Measurements from ENCODE around the gene ASCC3. TPM values are rescaled to one million over a fixed set of nuclear protein-coding genes. Genes with fewer than 3 reads are reported as not detected.

The ASCC3 gene
- total RNA-seq, 1 experiment from 2014 or later, result 40.5 TPM

DNA sequence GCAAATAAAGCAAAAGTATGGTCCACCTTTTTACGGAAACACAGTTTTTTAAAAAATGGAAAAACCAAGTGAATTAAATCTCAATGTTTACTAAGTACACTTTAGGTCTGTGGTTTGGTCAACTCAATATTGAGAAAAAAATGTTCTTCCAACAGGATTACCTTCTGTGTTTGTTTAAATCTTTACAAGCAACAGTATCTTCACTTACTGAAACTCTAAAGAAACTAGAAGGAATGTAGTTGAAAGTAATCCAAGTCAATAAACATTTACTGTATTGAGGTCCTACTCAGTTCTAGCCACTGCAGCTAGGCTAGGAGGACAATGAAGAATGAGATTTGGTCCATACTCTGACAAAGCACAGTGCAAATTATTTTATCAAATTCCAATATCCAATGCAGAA is 80.1 kb downstream of the ASCC3 start (continued):
- TF ChIP-seq ZNF274 (IDR thresholded peaks at IDR 0.05; ENCODE audit: low read depth, low read length), result no peak

DNA sequence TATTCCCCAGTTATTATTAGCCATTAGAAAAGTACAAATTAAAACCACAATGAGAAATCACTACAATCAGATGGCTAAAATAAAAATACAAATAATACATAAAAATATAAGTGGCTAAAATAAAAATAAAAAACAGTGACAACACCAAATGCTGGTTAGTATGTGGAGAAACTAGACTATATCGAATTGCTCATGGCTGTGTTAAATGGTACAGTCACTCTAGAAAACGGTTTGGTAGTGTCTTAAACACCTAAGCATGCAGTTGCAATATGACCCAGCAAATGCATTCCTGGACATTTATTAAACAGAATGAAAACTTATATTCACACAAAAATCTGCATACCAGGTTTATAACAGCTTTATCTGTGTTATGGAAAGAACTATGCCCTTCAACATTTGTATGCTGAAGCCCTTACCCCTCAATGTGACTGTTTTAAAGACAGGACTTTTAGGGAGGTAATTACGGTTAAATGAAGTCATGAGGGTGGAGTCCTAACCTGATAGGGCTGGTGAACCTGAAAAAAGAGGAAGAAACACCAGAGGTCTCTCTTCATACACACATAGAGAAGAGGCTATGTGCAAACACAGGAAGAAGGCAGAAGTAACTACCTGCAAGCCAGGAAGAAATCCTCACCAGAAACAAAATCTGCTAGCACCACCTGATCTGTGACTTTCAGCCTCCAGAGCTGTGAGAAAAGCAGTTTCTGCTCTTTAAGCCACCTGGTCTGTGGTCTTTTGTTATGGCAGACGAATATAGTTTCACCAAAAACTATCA is 84.9 kb downstream of the ASCC3 start:
- no peak overlapping the region for H2AFZ ChIP-seq (ENCODE audit: low read depth, low read length, poor library complexity, severe bottlenecking)
- no TSS peak for BruUV-seq (replicated peaks)
- ChIA-PET POLR2A (no interaction called here), RAD21 (ENCODE audit: low non-redundant PET in 1 of 2, low total read pairs in 2 of 2, uncharacterized antibody in 2 of 2, unreplicated experiment in 2 of 2) (no interaction called here), CTCF (no interaction called here)
- peaks cover 2% of the 10 kb centered on the region; the same call in 1 of the 2 replicates for H3K79me2 ChIP-seq (ENCODE audit: insufficient read depth, low read length)
- no peaks in the 10 kb centered on the region for H3K9me3 ChIP-seq (ENCODE audit: control insufficient read depth in 1 of 2, insufficient read depth in 1 of 2, low read depth in 1 of 2, low read length in 2 of 2)
- no peak overlapping the region for H3K27ac ChIP-seq (ENCODE audit: low read depth, low read length)
- H3K27me3 ChIP-seq (ENCODE audit: insufficient read depth, low read length), result no peaks in the 10 kb centered on the region
- ATAC-seq (no peak), DNase-seq (ENCODE audit: low read depth, low spot score) (no peak)
- no peak overlapping the region for H3K4me2 ChIP-seq (ENCODE audit: low read length)
- H3K4me1 ChIP-seq (ENCODE audit: control insufficient read depth in 1 of 2, insufficient read depth in 2 of 2, low read length in 2 of 2), result no peaks in the 10 kb centered on the region
- intact Hi-C loops (cut with micrococcal nuclease), result no loop called here
- H4K20me1 ChIP-seq (ENCODE audit: insufficient read depth), result no peaks in the 10 kb centered on the region
- H3K4me3 ChIP-seq (replicated peaks in 1 of 2; ENCODE audit: low read depth in 1 of 2, low read length in 2 of 2), result no peak overlapping the region
- peaks cover 0 to 2% of the 10 kb centered on the region in 2 experiments; a peak in 1 of 4 replicates for H3K36me3 ChIP-seq (ENCODE audit: control insufficient read depth in 1 of 2, insufficient read depth in 2 of 2, low read length in 2 of 2)
- TF ChIP-seq POLR2AphosphoS5 (IDR thresholded peaks at IDR 0.05; ENCODE audit: low read depth, low read length) (no peak), SRF (IDR thresholded peaks at IDR 0.05; ENCODE audit: low read depth) (no peak), ZNF274 (IDR thresholded peaks at IDR 0.05; ENCODE audit: low read depth, low read length) (no peak), SP1 (IDR thresholded peaks at IDR 0.05; ENCODE audit: low read depth) (no peak), EGR1 (IDR thresholded peaks at IDR 0.05; ENCODE audit: low read depth) (no peak), RAD21 (IDR thresholded peaks at IDR 0.05; ENCODE audit: low read depth) (no peak), CEBPB (IDR thresholded peaks at IDR 0.05; ENCODE audit: low read depth) (no peak), EZH2phosphoT487 (IDR thresholded peaks at IDR 0.05; ENCODE audit: borderline replicate concordance) (no peak), ZFX (IDR thresholded peaks at IDR 0.05) (no peak)
- TF ChIP-seq, protein P1, sequence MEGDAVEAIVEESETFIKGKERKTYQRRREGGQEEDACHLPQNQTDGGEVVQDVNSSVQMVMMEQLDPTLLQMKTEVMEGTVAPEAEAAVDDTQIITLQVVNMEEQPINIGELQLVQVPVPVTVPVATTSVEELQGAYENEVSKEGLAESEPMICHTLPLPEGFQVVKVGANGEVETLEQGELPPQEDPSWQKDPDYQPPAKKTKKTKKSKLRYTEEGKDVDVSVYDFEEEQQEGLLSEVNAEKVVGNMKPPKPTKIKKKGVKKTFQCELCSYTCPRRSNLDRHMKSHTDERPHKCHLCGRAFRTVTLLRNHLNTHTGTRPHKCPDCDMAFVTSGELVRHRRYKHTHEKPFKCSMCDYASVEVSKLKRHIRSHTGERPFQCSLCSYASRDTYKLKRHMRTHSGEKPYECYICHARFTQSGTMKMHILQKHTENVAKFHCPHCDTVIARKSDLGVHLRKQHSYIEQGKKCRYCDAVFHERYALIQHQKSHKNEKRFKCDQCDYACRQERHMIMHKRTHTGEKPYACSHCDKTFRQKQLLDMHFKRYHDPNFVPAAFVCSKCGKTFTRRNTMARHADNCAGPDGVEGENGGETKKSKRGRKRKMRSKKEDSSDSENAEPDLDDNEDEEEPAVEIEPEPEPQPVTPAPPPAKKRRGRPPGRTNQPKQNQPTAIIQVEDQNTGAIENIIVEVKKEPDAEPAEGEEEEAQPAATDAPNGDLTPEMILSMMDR (IDR thresholded peaks at IDR 0.05 in 2 of 3, conservative IDR thresholded peaks at IDR 0.05 in 1 of 3; ENCODE audit: borderline replicate concordance in 1 of 3, insufficient read depth in 1 of 3, low read depth in 2 of 3, low read length in 2 of 3), result no peak
- TF ChIP-seq, protein P2, sequence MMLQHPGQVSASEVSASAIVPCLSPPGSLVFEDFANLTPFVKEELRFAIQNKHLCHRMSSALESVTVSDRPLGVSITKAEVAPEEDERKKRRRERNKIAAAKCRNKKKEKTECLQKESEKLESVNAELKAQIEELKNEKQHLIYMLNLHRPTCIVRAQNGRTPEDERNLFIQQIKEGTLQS (IDR thresholded peaks at IDR 0.05), result no peak
- TF ChIP-seq, protein P3, sequence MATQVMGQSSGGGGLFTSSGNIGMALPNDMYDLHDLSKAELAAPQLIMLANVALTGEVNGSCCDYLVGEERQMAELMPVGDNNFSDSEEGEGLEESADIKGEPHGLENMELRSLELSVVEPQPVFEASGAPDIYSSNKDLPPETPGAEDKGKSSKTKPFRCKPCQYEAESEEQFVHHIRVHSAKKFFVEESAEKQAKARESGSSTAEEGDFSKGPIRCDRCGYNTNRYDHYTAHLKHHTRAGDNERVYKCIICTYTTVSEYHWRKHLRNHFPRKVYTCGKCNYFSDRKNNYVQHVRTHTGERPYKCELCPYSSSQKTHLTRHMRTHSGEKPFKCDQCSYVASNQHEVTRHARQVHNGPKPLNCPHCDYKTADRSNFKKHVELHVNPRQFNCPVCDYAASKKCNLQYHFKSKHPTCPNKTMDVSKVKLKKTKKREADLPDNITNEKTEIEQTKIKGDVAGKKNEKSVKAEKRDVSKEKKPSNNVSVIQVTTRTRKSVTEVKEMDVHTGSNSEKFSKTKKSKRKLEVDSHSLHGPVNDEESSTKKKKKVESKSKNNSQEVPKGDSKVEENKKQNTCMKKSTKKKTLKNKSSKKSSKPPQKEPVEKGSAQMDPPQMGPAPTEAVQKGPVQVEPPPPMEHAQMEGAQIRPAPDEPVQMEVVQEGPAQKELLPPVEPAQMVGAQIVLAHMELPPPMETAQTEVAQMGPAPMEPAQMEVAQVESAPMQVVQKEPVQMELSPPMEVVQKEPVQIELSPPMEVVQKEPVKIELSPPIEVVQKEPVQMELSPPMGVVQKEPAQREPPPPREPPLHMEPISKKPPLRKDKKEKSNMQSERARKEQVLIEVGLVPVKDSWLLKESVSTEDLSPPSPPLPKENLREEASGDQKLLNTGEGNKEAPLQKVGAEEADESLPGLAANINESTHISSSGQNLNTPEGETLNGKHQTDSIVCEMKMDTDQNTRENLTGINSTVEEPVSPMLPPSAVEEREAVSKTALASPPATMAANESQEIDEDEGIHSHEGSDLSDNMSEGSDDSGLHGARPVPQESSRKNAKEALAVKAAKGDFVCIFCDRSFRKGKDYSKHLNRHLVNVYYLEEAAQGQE (IDR thresholded peaks at IDR 0.05; ENCODE audit: low read depth), result no peak
- TF ChIP-seq, protein P4, sequence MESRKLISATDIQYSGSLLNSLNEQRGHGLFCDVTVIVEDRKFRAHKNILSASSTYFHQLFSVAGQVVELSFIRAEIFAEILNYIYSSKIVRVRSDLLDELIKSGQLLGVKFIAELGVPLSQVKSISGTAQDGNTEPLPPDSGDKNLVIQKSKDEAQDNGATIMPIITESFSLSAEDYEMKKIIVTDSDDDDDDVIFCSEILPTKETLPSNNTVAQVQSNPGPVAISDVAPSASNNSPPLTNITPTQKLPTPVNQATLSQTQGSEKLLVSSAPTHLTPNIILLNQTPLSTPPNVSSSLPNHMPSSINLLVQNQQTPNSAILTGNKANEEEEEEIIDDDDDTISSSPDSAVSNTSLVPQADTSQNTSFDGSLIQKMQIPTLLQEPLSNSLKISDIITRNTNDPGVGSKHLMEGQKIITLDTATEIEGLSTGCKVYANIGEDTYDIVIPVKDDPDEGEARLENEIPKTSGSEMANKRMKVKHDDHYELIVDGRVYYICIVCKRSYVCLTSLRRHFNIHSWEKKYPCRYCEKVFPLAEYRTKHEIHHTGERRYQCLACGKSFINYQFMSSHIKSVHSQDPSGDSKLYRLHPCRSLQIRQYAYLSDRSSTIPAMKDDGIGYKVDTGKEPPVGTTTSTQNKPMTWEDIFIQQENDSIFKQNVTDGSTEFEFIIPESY (IDR thresholded peaks at IDR 0.05; ENCODE audit: extremely low read depth, insufficient replicate concordance, low read length), result no peak
- H3K9ac ChIP-seq (ENCODE audit: low read length), result no peak overlapping the region
- H3K9me2 ChIP-seq (ENCODE audit: insufficient read depth), result no peaks in the 10 kb centered on the region

Measured in HCT116 (cell line).